ENCODE measurements around the gene AUH.
A peak's percentile ranks its signal among the peaks of the same experiment; 100 is the strongest.

Gene AUH

GRCh38 chr9:91245431-91246313 is 116.0 kb downstream of the AUH start:
- H3K4me3 ChIP-seq (ENCODE audit: low read depth, low read length): no peak overlapping the region
- DNase-seq (ENCODE audit: low read depth): no peak
- TF ChIP-seq, protein P1, sequence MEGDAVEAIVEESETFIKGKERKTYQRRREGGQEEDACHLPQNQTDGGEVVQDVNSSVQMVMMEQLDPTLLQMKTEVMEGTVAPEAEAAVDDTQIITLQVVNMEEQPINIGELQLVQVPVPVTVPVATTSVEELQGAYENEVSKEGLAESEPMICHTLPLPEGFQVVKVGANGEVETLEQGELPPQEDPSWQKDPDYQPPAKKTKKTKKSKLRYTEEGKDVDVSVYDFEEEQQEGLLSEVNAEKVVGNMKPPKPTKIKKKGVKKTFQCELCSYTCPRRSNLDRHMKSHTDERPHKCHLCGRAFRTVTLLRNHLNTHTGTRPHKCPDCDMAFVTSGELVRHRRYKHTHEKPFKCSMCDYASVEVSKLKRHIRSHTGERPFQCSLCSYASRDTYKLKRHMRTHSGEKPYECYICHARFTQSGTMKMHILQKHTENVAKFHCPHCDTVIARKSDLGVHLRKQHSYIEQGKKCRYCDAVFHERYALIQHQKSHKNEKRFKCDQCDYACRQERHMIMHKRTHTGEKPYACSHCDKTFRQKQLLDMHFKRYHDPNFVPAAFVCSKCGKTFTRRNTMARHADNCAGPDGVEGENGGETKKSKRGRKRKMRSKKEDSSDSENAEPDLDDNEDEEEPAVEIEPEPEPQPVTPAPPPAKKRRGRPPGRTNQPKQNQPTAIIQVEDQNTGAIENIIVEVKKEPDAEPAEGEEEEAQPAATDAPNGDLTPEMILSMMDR (IDR thresholded peaks at IDR 0.05; ENCODE audit: control insufficient read depth, extremely low read depth, insufficient read depth): no peak

DNA sequence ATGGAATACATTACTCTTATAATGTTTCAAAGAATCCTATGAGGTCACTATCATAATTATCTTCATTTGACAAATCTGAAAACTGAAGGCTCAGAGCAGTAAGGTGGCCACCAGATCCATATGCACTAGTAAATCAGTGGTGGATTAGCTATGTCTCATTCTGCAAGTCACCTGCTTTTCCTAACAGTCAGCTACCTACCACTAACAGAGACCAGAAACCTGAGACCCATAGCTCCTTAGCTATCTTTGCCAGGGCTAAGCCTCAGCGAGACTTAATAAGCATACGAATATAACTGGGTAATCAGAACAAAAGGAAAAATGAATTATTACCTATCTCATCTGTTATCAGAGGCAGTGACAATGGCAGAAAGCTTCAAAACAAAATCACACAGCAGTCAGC is 118.7 kb downstream of the AUH start:
- no peak for DNase-seq (ENCODE audit: low read depth)
- no peak overlapping the region for H3K4me3 ChIP-seq (ENCODE audit: low read depth, low read length)
- TF ChIP-seq, protein P1 (IDR thresholded peaks at IDR 0.05; ENCODE audit: control insufficient read depth, extremely low read depth, insufficient read depth): no peak

GRCh38 chr9:91241909-91242308 is 119.8 kb downstream of the AUH start:
- TF ChIP-seq, protein P1 (IDR thresholded peaks at IDR 0.05; ENCODE audit: control insufficient read depth, extremely low read depth, insufficient read depth): no peak
- H3K4me3 ChIP-seq (ENCODE audit: low read depth, low read length): no peak overlapping the region
- DNase-seq (ENCODE audit: low read depth): no peak

GRCh38 chr9:91240596-91241165 is 121.0 kb downstream of the AUH start:
- TF ChIP-seq, protein P1 (IDR thresholded peaks at IDR 0.05; ENCODE audit: control insufficient read depth, extremely low read depth, insufficient read depth): no peak
- no peak overlapping the region for H3K4me3 ChIP-seq (ENCODE audit: low read depth, low read length)
- DNase-seq (ENCODE audit: low read depth): no peak

GRCh38 chr9:91239367-91240111 is 122.2 kb downstream of the AUH start:
- no peak overlapping the region for H3K4me3 ChIP-seq (ENCODE audit: low read depth, low read length)
- DNase-seq (ENCODE audit: low read depth): peak; percentile 7
- TF ChIP-seq, protein P1 (IDR thresholded peaks at IDR 0.05; ENCODE audit: control insufficient read depth, extremely low read depth, insufficient read depth): no peak

- no peak overlapping the region for H3K4me3 ChIP-seq (ENCODE audit: low read depth, low read length)
- TF ChIP-seq, protein P1 (IDR thresholded peaks at IDR 0.05; ENCODE audit: control insufficient read depth, extremely low read depth, insufficient read depth): no peak
- DNase-seq (ENCODE audit: low read depth): no peak
Observed at GRCh38 chr9:91234523-91234922, 127.2 kb downstream of the AUH start.

Data from LNCaP clone FGC (cell line).